GM12878 (cell line): ENCODE measurements around the gene DUSP11. TPM values are rescaled to one million over a fixed set of nuclear protein-coding genes. Genes with fewer than 3 reads are reported as not detected.

ENCODE experiments used
- ATAC-seq: fragments of 200-7000 bp; cut with Tn5 transposase; 3 replicates; pipeline ENCODE4 v1.9.1; 2020; ENCODE audit warnings: mild to moderate bottlenecking, moderate library complexity
- BruUV-seq: library from RNA; stranded (reverse); fragments of 400-500 nt; replicated peaks from 2 replicates; lab custom pipeline; 2021; lab: Mats Ljungman, UMichigan
- CTCF ChIA-PET: fragments of 300-600 bp; sonication (Branson Sonifier 250); formaldehyde crosslinking; extraction: SDS; loops from one replicate; lab custom pipeline; 2021; ENCODE audit warnings: inconsistent platforms; lab: Yijun Ruan, JAX
- POLR2A ChIA-PET: fragments of 350-600 bp; formaldehyde crosslinking; extraction: SDS; loops from one replicate; lab custom pipeline; 2021; ENCODE audit warnings: inconsistent platforms; lab: Charles Lee
- RAD21 ChIA-PET: fragments of 300-600 bp; sonication (Branson Sonifier 250); formaldehyde crosslinking; loops from one replicate; lab custom pipeline; 2023; ENCODE audit warnings: antibody characterized with exemption; ENCODE audit not compliant: unreplicated experiment; lab: Charles Lee
- SMC1A ChIA-PET: fragments of 300-600 bp; sonication (Branson Sonifier 250); formaldehyde crosslinking; loops from one replicate; lab custom pipeline; 2023; ENCODE audit not compliant: unreplicated experiment, uncharacterized antibody; lab: Charles Lee
- DNase-seq: peaks from one replicate; pipeline ENCODE4 v3.0.0-alpha.2; 2011; ENCODE audit warnings: low read depth, low spot score
- FAIRE-seq: peaks from 3 replicates; lab custom pipeline; 2011; peaks lifted over from hg19 to GRCh38; lab: Jason Lieb, UNC
- H2AFZ ChIP-seq: 2 replicates; pipeline ENCODE4 v1.6.0; 2011; ENCODE audit warnings: low read depth, low read length, control low read depth; ENCODE audit not compliant: control insufficient read depth
- H3K27ac ChIP-seq: 2 replicates; pipeline ENCODE4 v1.5.1; 2011; ENCODE audit warnings: control low read depth; ENCODE audit not compliant: control insufficient read depth, insufficient read depth
- H3K27me3 ChIP-seq, 2 experiments: replicated peaks in 1 of 2; 2 replicates each; pipeline versions ENCODE4 v1.6.0 to v1.6.1; 2011; ENCODE audit warnings: low read length in 1 of 2; ENCODE audit not compliant: control insufficient read depth in 2 of 2, insufficient read depth in 2 of 2
- H3K36me3 ChIP-seq, 2 experiments: 2 replicates each; pipeline ENCODE4 v1.5.1; 2011; ENCODE audit warnings: low read length in 1 of 2; ENCODE audit not compliant: control insufficient read depth in 2 of 2, insufficient read depth in 2 of 2
- H3K4me1 ChIP-seq: 2 replicates; pipeline ENCODE4 v1.6.1; 2011; ENCODE audit warnings: mild to moderate bottlenecking, low read length, moderate library complexity, mixed read lengths; ENCODE audit not compliant: control insufficient read depth, insufficient read depth
- H3K4me2 ChIP-seq: 2 replicates; pipeline ENCODE4 v1.6.0; 2011; ENCODE audit warnings: control low read depth; ENCODE audit not compliant: control insufficient read depth, insufficient read depth
- H3K4me3 ChIP-seq: fragments of 200-600 bp; sonication (generic); 2 replicates; pipeline ENCODE4 v1.5.1; 2016
- H3K79me2 ChIP-seq: 2 replicates; pipeline ENCODE4 v1.6.0; 2011; ENCODE audit warnings: low read length; ENCODE audit not compliant: control insufficient read depth, insufficient read depth
- H3K9ac ChIP-seq: 2 replicates; pipeline ENCODE4 v1.8.0; 2011; ENCODE audit warnings: low read length, control low read depth, mixed read lengths; ENCODE audit not compliant: control insufficient read depth, insufficient read depth
- H3K9me3 ChIP-seq: replicated peaks from 3 replicates; pipeline ENCODE4 v1.5.1; 2011; ENCODE audit warnings: mild to moderate bottlenecking, low read length; ENCODE audit not compliant: control insufficient read depth, insufficient read depth
- H4K20me1 ChIP-seq: 2 replicates; pipeline ENCODE4 v1.6.0; 2011; ENCODE audit not compliant: control insufficient read depth, insufficient read depth
- ATF7 ChIP-seq: fragments of 450-650 bp; IDR thresholded peaks from 2 replicates; pipeline ENCODE4 v1.6.1; 2016; ENCODE audit warnings: low read depth, mild to moderate bottlenecking
- BCL11A ChIP-seq: IDR thresholded peaks from 2 replicates; pipeline ENCODE4 v1.6.1; 2011; ENCODE audit warnings: low read depth, low read length
- CREB1 ChIP-seq: IDR thresholded peaks from 2 replicates; pipeline ENCODE4 v1.6.1; 2012; ENCODE audit warnings: low read depth, mild to moderate bottlenecking, inconsistent platforms
- CREM ChIP-seq: IDR thresholded peaks from 2 replicates; pipeline ENCODE4 v1.6.1; 2014; ENCODE audit warnings: antibody characterized with exemption, low read depth
- HDAC6 ChIP-seq: fragments of 200-600 bp; sonication (generic); IDR thresholded peaks from one replicate; pipeline ENCODE4 v1.8.0; 2017; ENCODE audit warnings: antibody characterized with exemption; ENCODE audit not compliant: unreplicated experiment
- JUND ChIP-seq: IDR thresholded peaks from 2 replicates; pipeline ENCODE4 v1.6.1; 2012; ENCODE audit warnings: low read depth, mild to moderate bottlenecking, low read length, improper control_type of control experiment, moderate library complexity
- PAX8 ChIP-seq: fragments of 450-650 bp; IDR thresholded peaks from 2 replicates; pipeline ENCODE4 v1.6.1; 2017; ENCODE audit warnings: mild to moderate bottlenecking, moderate library complexity
- POLR2AphosphoS2 ChIP-seq: IDR thresholded peaks from 2 replicates; pipeline ENCODE4 v1.6.1; 2011; ENCODE audit warnings: low read depth, mild to moderate bottlenecking, low read length, improper control_type of control experiment, moderate library complexity
- TCF7 ChIP-seq: IDR thresholded peaks from 2 replicates; pipeline ENCODE4 v1.6.1; 2014; ENCODE audit warnings: antibody characterized with exemption, borderline replicate concordance
- ZNF274 ChIP-seq: IDR thresholded peaks from one replicate; pipeline ENCODE4 v1.8.0; 2011; ENCODE audit not compliant: insufficient read length, insufficient read depth
- WGBS: methylation state at CpG from one replicate; pipeline ENCODE4 v1.1.6; 2016; ENCODE audit warnings: low lambda C conversion rate; ENCODE audit not compliant: insufficient replicate concordance, insufficient coverage; ENCODE audit errors: missing lambda C conversion rate; 5-methylcytosine and 5-hydroxymethylcytosine counted together
- in situ Hi-C: fragments of 300-500 bp; cut with MboI; formaldehyde crosslinking; loops from 9 replicates; pipeline ENCODE4 v1.14.3; 2018; ENCODE audit warnings: mixed read lengths
- intact Hi-C: fragments of 100-400 bp; cut with micrococcal nuclease; formaldehyde crosslinking; loops from one replicate; pipeline ENCODE4 v1.14.2; 2022; ENCODE audit not compliant: unreplicated experiment
- polyA plus RNA-seq, 11 experiments: library from polyadenylated mRNA; depleted of rRNA in 4 of 11; unstranded in 6 of 11; stranded (reverse) in 5 of 11; fragments of >200 nt; fragmentation: Nextera tagmentation in 4 of 11; fragmentation: Illumina TruSeq in 1 of 11; extraction: Ambion mirVana in 4 of 11; extraction: Trizol in 1 of 11; gene quantifications; 1 replicate in 1 of 11; 2 replicates in 10 of 11; pipeline versions ENCODE4 v1.2.1 to v1.2.3, GENCODE V29; 2011 to 2016; ENCODE audit warnings: inconsistent platforms in 2 of 11, missing spikeins in 2 of 11, low read depth in 1 of 11
- total RNA-seq, 4 experiments: library from RNA; depleted of rRNA in 3 of 4; stranded (reverse); fragments of >200 nt in 3 of 4; fragmentation: Illumina TruSeq in 1 of 4; extraction: Trizol in 1 of 4; gene quantifications; 2 replicates each; pipeline versions ENCODE4 v1.2.1 to v1.2.3, GENCODE V29; 2013 to 2021
- TF ChIP-seq, protein P1 (sequence below): fragments of 450-650 bp; IDR thresholded peaks from 2 replicates; pipeline ENCODE4 v1.6.1; 2017; ENCODE audit warnings: borderline replicate concordance
- TF ChIP-seq, protein P2 (sequence below): fragments of 450-650 bp; IDR thresholded peaks from 2 replicates; pipeline ENCODE4 v1.6.1; 2017; ENCODE audit warnings: low read depth, mild to moderate bottlenecking, moderate library complexity
- TF ChIP-seq, protein P3 (sequence below): fragments of 450-650 bp; IDR thresholded peaks from 2 replicates; pipeline ENCODE4 v1.6.1; 2016; ENCODE audit warnings: mild to moderate bottlenecking

The DUSP11 gene
- total and polyA plus RNA-seq, 10 of the 15 experiments (the other 5 are each of a cell fraction or from before 2014, with no cell fraction given), result 26.4 to 78.4 (median 47.9) TPM

DNA sequence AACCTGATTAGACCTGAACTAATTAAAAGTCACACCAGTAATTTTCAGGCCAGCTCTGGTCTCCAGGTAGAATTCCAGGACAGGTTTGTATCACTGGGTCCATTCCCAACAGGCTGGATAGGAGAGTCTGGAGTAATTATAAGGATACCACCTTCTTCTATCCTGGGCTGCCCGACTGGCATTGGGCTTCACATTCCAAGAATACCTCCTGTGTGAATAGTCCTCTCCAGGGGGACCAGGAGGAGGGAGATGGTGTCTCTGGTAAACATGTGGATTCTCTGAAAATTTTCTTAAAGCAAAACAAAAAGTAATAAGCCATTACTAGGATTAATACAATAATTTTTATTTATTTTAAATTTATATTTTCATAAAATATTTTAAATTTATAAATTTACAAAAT, 17.3 kb downstream of the DUSP11 start:
- Histone ChIP-seq H3K4me2 (no peak overlapping the region), H3K9ac (no peak overlapping the region), H3K36me3 (peaks cover 10 to 15% of the 10 kb centered on the region in 2 experiments), H4K20me1 (no peaks in the 10 kb centered on the region), H3K4me1 (no peaks in the 10 kb centered on the region), H3K9me3 (no peaks in the 10 kb centered on the region), H3K27me3 (no peaks in the 10 kb centered on the region), H3K79me2 (no peaks in the 10 kb centered on the region), H3K4me3 (no peak overlapping the region), H3K27ac (no peak overlapping the region), H2AFZ (no peak overlapping the region)
- POLR2A ChIA-PET, result no interaction called here
- no peak for DNase-seq
- SMC1A ChIA-PET, result no interaction called here
- no TSS peak for BruUV-seq
- ATAC-seq, result no peak
- CTCF ChIA-PET, result interaction anchor here (1.3 to 2.0 kb wide), 2 partner anchors 62 to 573 kb away, joined by 3 to 6 read pairs; no protein-coding TSS in a partner anchor
- TF ChIP-seq TCF7 (no peak), CREB1 (no peak), BCL11A (no peak), POLR2AphosphoS2 (no peak), JUND (no peak), ZNF274 (no peak), ATF7 (no peak), HDAC6 (no peak), PAX8 (no peak), CREM (no peak)
- TF ChIP-seq, protein P1, sequence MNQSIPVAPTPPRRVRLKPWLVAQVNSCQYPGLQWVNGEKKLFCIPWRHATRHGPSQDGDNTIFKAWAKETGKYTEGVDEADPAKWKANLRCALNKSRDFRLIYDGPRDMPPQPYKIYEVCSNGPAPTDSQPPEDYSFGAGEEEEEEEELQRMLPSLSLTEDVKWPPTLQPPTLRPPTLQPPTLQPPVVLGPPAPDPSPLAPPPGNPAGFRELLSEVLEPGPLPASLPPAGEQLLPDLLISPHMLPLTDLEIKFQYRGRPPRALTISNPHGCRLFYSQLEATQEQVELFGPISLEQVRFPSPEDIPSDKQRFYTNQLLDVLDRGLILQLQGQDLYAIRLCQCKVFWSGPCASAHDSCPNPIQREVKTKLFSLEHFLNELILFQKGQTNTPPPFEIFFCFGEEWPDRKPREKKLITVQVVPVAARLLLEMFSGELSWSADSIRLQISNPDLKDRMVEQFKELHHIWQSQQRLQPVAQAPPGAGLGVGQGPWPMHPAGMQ, result no peak
- TF ChIP-seq, protein P2, sequence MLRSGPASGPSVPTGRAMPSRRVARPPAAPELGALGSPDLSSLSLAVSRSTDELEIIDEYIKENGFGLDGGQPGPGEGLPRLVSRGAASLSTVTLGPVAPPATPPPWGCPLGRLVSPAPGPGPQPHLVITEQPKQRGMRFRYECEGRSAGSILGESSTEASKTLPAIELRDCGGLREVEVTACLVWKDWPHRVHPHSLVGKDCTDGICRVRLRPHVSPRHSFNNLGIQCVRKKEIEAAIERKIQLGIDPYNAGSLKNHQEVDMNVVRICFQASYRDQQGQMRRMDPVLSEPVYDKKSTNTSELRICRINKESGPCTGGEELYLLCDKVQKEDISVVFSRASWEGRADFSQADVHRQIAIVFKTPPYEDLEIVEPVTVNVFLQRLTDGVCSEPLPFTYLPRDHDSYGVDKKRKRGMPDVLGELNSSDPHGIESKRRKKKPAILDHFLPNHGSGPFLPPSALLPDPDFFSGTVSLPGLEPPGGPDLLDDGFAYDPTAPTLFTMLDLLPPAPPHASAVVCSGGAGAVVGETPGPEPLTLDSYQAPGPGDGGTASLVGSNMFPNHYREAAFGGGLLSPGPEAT, result no peak
- TF ChIP-seq, protein P3, sequence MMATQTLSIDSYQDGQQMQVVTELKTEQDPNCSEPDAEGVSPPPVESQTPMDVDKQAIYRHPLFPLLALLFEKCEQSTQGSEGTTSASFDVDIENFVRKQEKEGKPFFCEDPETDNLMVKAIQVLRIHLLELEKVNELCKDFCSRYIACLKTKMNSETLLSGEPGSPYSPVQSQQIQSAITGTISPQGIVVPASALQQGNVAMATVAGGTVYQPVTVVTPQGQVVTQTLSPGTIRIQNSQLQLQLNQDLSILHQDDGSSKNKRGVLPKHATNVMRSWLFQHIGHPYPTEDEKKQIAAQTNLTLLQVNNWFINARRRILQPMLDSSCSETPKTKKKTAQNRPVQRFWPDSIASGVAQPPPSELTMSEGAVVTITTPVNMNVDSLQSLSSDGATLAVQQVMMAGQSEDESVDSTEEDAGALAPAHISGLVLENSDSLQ, result no peak
- WGBS, result 89% methylated on average over 1 of the region's 1 CpG
- in situ Hi-C loops, result no loop called here
- RAD21 ChIA-PET, result no interaction called here
- intact Hi-C loops, result no loop called here
- no peak for FAIRE-seq
